ENCODE data around the gene POLR3GL. TPM values are rescaled to one million over a fixed set of nuclear protein-coding genes. Genes with fewer than 3 reads are reported as not detected.

Gene POLR3GL
- total RNA-seq, 1 donor from 2014 or later: 12.0 TPM

GRCh38 chr1:145944532-145944931 lies 20.0 kb upstream of the POLR3GL start:
- Histone ChIP-seq H3K36me3 (no peaks in the 10 kb centered on the region), H2AFZ (replicated peaks) (no peak overlapping the region), H3K4me3 (no peak overlapping the region), H3K27me3 (no peaks in the 10 kb centered on the region), H3K4me1 (no peaks in the 10 kb centered on the region), H4K20me1 (ENCODE audit: low read depth) (no peaks in the 10 kb centered on the region), H3K27ac (no peak overlapping the region), H3F3A (ENCODE audit: low read depth) (no peaks in the 10 kb centered on the region), H3K9ac (no peak overlapping the region), H3K9me3 (ENCODE audit: low read depth) (no peaks in the 10 kb centered on the region), H3K79me2 (ENCODE audit: low read depth) (no peaks in the 10 kb centered on the region), H3K4me2 (no peak overlapping the region)
- Mint-ChIP-seq H3K27me3 (ENCODE audit: insufficient read depth, low read depth) (no peaks in the 10 kb centered on the region), H3K4me3 (no peak overlapping the region), H3K4me1 (peaks cover 4% of the 10 kb centered on the region), H3K36me3 (peaks cover 23% of the 10 kb centered on the region), H3K9me3 (no peaks in the 10 kb centered on the region), H3K27ac (no peak overlapping the region)
- TF ChIP-seq EZH2phosphoT487 (IDR thresholded peaks at IDR 0.05) (no peak), EZH2 (IDR thresholded peaks at IDR 0.05) (no peak)
- TF ChIP-seq, protein P1, sequence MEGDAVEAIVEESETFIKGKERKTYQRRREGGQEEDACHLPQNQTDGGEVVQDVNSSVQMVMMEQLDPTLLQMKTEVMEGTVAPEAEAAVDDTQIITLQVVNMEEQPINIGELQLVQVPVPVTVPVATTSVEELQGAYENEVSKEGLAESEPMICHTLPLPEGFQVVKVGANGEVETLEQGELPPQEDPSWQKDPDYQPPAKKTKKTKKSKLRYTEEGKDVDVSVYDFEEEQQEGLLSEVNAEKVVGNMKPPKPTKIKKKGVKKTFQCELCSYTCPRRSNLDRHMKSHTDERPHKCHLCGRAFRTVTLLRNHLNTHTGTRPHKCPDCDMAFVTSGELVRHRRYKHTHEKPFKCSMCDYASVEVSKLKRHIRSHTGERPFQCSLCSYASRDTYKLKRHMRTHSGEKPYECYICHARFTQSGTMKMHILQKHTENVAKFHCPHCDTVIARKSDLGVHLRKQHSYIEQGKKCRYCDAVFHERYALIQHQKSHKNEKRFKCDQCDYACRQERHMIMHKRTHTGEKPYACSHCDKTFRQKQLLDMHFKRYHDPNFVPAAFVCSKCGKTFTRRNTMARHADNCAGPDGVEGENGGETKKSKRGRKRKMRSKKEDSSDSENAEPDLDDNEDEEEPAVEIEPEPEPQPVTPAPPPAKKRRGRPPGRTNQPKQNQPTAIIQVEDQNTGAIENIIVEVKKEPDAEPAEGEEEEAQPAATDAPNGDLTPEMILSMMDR (IDR thresholded peaks at IDR 0.05): no peak
- DNase-seq (ENCODE audit: low spot score): no peak

DNA sequence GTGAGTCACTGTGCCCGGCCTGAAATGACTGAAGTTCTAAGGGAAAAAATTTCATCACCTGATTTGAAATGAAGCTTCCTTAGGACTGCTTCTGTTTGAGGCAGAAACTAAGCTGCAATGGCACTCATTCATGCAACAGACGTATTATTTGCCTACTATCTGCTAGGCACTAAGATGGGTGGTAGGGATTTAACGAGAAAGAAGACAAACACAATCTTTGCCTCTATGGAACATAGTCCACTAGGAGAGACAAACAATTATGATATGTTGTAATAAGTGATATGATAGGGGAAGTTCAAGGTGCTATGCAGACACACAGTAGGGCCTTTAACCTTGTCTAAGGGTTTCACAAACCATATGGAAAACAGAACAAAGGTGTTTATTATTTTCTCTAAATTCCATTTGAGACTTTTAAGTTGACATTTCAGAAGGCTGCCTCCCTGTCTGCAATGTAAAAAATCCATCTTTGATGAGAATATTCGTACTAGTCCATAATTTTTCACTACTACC lies 18.0 kb upstream of the POLR3GL start:
- Histone ChIP-seq H3K4me1 (no peaks in the 10 kb centered on the region), H3K79me2 (ENCODE audit: low read depth) (no peaks in the 10 kb centered on the region), H3K27me3 (no peaks in the 10 kb centered on the region), H3K4me2 (no peak overlapping the region), H3F3A (ENCODE audit: low read depth) (no peaks in the 10 kb centered on the region), H3K27ac (no peak overlapping the region), H3K36me3 (no peaks in the 10 kb centered on the region), H3K9me3 (ENCODE audit: low read depth) (no peaks in the 10 kb centered on the region), H4K20me1 (ENCODE audit: low read depth) (no peaks in the 10 kb centered on the region), H3K9ac (no peak overlapping the region), H3K4me3 (no peak overlapping the region), H2AFZ (replicated peaks) (no peak overlapping the region)
- peaks cover 23% of the 10 kb centered on the region for H3K36me3 Mint-ChIP-seq
- H3K4me1 Mint-ChIP-seq: peaks cover 18% of the 10 kb centered on the region
- no peaks in the 10 kb centered on the region for H3K27me3 Mint-ChIP-seq (ENCODE audit: insufficient read depth, low read depth)
- TF ChIP-seq EZH2 (IDR thresholded peaks at IDR 0.05) (no peak), EZH2phosphoT487 (IDR thresholded peaks at IDR 0.05) (no peak)
- TF ChIP-seq, protein P1 (IDR thresholded peaks at IDR 0.05): no peak
- no peak overlapping the region for H3K27ac Mint-ChIP-seq
- H3K9me3 Mint-ChIP-seq: no peaks in the 10 kb centered on the region
- no peak for DNase-seq (ENCODE audit: low spot score)
- no peak overlapping the region for H3K4me3 Mint-ChIP-seq

DNA sequence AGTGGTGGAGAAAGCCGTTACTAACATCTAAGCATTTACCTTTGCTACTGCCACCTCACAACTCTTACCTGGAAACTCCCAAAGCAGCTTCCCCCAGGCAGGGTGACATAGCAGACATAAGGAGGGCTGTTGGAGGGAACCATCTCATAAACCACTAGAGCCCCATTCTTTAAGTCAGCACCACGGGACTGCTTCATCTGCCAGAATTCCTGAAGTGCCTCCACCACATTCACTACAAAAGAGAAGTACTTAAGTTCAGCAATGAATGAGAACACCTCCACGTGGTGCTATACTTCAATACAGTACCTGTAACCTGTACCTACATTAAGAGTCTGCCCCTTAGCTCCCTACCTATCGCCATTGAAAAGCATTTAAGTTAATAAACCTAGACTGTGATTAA lies 16.9 kb upstream of the POLR3GL start:
- H3K4me1 ChIP-seq: no peaks in the 10 kb centered on the region
- Mint-ChIP-seq H3K4me3 (no peak overlapping the region), H3K27ac (no peak overlapping the region), H3K27me3 (ENCODE audit: insufficient read depth, low read depth) (no peaks in the 10 kb centered on the region), H3K4me1 (peaks cover 26% of the 10 kb centered on the region), H3K9me3 (no peaks in the 10 kb centered on the region), H3K36me3 (peaks cover 22% of the 10 kb centered on the region)
- no peak for TF ChIP-seq EZH2phosphoT487 (IDR thresholded peaks at IDR 0.05)
- TF ChIP-seq, protein P1 (IDR thresholded peaks at IDR 0.05): no peak
- no peak for TF ChIP-seq EZH2 (IDR thresholded peaks at IDR 0.05)
- no peaks in the 10 kb centered on the region for H3K79me2 ChIP-seq (ENCODE audit: low read depth)
- H3F3A ChIP-seq (ENCODE audit: low read depth): no peaks in the 10 kb centered on the region
- DNase-seq (ENCODE audit: low spot score): no peak
- no peak overlapping the region for H3K27ac ChIP-seq
- no peak overlapping the region for H3K9ac ChIP-seq
- no peaks in the 10 kb centered on the region for H3K9me3 ChIP-seq (ENCODE audit: low read depth)
- no peak overlapping the region for H3K4me2 ChIP-seq
- no peaks in the 10 kb centered on the region for H3K36me3 ChIP-seq
- H2AFZ ChIP-seq (replicated peaks): no peak overlapping the region
- no peaks in the 10 kb centered on the region for H4K20me1 ChIP-seq (ENCODE audit: low read depth)
- no peaks in the 10 kb centered on the region for H3K27me3 ChIP-seq
- no peak overlapping the region for H3K4me3 ChIP-seq

Data from neural progenitor cell (in vitro differentiated cells).